Epithelial cell of esophagus (primary cell): ENCODE results near the gene AIDA.

ENCODE experiments used
- DNase-seq: peaks from one replicate; pipeline ENCODE4 v3.0.0; 2010; ENCODE audit warnings: low read depth
- H3K4me3 ChIP-seq: 2 replicates; pipeline ENCODE4 v1.5.1; 2011; ENCODE audit warnings: mild to moderate bottlenecking, low read length, control low read depth
- CTCF ChIP-seq: IDR thresholded peaks from 2 replicates; pipeline ENCODE4 v1.5.1; 2011; ENCODE audit warnings: low read depth, mild to moderate bottlenecking, low read length, control low read depth, inconsistent platforms; ENCODE audit not compliant: insufficient read depth; ENCODE audit errors: missing control alignments

The AIDA gene

GRCh38 chr1:222643938-222644635 lies 68.2 kb downstream of the AIDA start:
- H3K4me3 ChIP-seq: peak overlapping the region; percentile 97
- peak; percentile 99 for DNase-seq
- TF ChIP-seq CTCF: no peak

GRCh38 chr1:222643606-222643937 lies 68.7 kb downstream of the AIDA start:
- no peak for TF ChIP-seq CTCF
- peak overlapping the region; percentile 97 for H3K4me3 ChIP-seq
- DNase-seq: no peak

GRCh38 chr1:222642468-222642867 lies 69.8 kb downstream of the AIDA start:
- TF ChIP-seq CTCF: no peak
- DNase-seq: no peak
- H3K4me3 ChIP-seq: no peak overlapping the region

GRCh38 chr1:222641269-222641948 lies 70.9 kb downstream of the AIDA start:
- peak; percentile 24 for DNase-seq
- H3K4me3 ChIP-seq: no peak overlapping the region
- no peak for TF ChIP-seq CTCF

- peak; percentile 83 for TF ChIP-seq CTCF
- DNase-seq: peak; percentile 89
- no peak overlapping the region for H3K4me3 ChIP-seq
These were observed 77.9 kb downstream of the AIDA start for GRCh38 chr1:222634180-222635013.

GRCh38 chr1:222632749-222633148 lies 79.5 kb downstream of the AIDA start:
- H3K4me3 ChIP-seq: no peak overlapping the region
- DNase-seq: no peak
- TF ChIP-seq CTCF: no peak
